Middle frontal gyrus (tissue), 1 donor: ENCODE measurements around the gene SLC25A39.
"Not testable (repeated sequence)": the region's sequence is repeated elsewhere in the genome, so short reads cannot be mapped to it uniquely, and the experiment has no call there.

Experiments used
- DNase-seq: peaks from one replicate; pipeline ENCODE4 v3.0.0-alpha.2; 2015; ENCODE audit warnings: low spot score; ENCODE audit errors: extremely low spot score

SLC25A39 gene

DNA sequence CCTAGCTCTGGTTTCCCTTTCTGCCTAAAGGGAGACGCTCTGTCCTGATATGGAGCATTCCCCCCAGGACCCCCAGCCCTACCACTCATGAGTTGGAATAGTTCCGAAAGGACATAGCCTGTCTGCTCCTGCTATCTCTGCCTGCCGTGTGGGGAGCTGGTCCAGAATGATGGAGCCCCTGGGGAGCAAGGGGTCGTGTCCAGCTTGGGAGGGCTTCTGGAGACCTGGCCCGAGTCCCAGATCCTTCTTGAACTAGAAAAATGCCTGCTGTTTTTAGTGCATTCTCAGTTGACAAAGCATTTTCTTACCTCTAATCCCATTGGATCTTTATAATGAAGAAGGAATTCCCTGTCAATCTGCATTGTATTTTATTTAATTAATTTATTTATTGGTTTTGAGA lies 11.3 kb upstream of the SLC25A39 start:
- no peak for DNase-seq

DNA sequence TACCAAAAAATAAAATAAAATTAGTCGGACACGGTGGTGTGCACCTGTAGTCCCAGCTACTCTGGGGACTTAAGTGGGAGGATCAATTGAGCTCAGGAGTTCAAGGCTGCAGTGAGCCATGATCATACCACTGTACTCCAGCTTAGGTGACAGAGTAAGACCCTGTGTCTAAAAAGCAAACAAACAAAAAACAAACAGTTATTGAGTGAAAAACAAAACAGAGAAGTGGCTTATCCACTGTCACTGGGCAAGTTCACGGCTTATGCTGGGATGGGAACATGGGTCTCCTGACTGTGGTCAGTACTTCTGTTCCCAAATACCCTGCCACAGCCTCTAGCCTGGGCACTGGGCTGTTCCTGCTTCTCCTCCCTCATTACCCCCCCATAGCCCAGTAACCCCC lies 10.9 kb upstream of the SLC25A39 start:
- no peak for DNase-seq

GRCh38 chr17:44334727-44335126 lies 10.1 kb upstream of the SLC25A39 start:
- no peak for DNase-seq

DNA sequence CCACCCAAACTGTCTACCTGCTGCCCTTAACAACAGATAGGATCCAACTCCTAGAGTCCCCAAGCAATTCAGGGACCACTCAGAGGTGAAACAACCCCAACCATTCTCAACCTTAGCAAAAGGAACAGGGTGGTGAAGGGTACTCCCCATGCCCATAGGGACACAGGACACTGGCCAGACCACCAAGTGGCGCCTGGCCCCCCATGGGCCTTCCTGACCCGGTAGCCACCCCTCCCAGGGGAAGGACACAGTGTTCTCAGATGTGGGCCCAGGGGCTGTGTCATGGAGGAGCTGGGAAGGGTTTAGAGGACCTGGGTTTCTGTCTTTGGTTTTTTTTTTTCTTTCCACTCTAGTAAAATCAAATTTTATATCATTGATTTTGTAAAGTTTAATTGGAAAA lies 9.7 kb upstream of the SLC25A39 start:
- no peak for DNase-seq

GRCh38 chr17:44333371-44333770 lies 8.7 kb upstream of the SLC25A39 start:
- DNase-seq: no peak

DNA sequence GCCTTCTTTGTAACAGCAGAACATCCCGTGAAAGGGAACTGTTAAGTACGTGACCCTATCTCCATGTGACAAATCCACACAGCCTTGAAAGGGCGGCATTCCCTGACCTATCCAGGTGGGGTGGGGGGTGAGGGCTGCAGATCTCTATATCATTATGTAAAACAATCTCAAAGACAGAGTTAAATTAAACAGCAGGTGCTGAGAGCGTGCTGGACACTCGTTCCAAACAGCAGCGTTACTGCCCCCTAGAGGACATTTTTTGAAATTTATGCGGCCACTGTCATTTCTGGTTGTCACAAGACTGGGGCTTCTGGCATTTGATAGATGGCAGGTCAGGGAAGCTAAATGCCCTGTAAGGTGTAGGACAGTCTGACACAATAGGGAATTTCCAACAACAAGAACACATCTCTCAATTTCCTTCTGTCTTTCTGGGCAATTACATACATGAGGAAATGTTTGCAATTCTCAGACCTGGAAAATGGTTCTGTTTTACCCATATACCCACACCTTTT lies 6.7 kb upstream of the SLC25A39 start:
- DNase-seq: peak; percentile 68

DNA sequence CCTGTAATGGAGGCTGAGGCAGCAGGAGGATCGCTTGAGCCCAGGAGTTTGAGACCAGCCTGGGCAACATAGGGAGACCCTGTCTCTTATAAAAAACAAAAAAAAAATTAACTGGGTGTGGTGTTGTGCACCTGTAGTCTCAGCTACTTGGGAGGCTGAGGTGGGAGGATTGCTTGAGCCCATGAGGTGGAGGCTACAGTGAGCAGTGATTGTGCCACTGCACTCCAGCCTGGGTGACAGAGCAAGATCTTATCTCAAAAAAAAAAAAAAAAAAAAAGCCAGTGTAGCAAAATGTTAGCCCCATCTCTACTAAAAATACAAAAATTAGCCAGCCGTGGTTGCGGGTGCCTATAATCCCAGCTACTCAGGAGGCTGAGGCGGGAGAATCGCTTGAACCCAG lies 5.6 kb upstream of the SLC25A39 start:
- not testable (repeated sequence) for DNase-seq

DNA sequence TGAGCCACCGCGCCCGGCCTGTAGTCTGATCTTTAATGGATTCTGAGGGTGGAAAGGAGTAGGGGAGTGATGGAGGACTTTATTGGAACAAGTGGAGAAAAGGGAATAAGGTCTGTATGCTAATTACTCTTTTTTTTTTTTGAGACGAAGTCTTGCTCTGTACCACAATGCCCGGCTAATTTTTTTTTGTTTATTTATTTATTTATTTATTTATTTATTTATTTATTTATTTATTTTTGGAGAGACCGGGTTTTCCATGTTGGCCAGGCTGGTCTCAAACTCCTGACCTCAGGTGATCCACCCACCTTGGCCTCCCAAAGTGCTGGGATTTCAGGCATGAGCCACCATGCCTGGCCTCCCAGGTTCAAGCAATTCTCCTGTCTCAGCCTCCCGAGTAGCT lies 4.9 kb upstream of the SLC25A39 start:
- not testable (repeated sequence) for DNase-seq

DNA sequence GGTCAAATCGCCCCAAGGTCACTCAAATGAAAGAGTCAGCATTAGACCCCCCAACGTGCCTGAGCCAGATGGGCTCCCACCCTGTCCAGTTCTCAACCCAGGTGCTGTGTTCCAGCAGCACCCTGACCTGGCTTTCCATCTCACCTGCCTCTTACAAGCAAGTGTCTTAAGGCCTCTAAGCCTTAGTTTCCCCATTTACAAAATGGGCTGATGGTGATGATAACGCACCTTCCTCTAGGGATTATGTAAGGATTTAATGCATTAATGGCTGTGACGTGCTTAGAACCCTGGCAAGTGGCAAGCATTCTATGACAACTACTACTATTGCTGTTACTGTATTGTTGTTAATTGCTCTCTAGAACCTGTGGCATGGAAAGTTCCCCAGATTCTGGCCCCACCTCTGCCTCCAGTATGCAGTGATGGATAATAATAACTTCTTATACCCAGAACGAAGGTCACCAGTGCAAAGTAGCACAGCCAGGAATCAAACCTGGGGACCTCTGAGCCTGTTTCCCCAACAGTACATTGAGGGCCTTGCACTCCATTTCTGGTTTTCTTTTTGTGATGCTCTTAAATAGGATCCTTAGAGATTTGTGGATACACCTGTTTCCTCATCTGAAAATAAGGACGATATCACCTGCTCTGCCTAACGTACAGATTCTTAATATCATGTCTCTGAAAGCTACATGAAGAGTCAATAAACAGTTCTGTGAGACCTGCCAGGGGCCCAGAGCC lies 3.3 kb upstream of the SLC25A39 start:
- no peak for DNase-seq

- peak; percentile 96 for DNase-seq
These were observed 2.3 kb upstream of the SLC25A39 start for GRCh38 chr17:44326861-44327444.

DNA sequence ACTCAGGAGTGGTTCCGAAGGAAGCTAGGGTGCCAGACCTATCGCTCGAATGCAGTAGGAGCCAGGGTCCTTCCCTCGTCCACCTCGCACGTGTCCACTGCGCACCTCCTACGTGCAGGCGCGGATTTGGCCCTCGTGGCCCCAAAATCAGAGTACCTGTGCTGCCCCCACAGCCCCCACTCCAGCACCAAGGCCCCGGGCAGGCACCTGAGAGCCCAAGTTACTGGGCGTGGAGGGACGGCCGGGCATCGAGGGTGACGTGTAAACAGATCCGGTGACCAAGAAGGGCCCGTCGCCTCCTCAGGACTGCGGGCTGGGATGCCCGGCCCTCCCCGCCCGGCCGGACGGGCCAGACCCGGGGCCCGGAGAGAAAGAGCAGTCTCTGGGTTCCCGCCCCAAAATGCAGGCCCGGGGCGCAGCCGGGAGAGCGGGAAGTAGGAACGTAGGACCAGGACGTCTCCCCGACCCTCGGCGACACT lies 492 bp downstream of the SLC25A39 start:
- no peak for DNase-seq

GRCh38 chr17:44323359-44324091 lies 1.1 kb downstream of the SLC25A39 start:
- DNase-seq: no peak

GRCh38 chr17:44322236-44322895 lies 2.3 kb downstream of the SLC25A39 start:
- no peak for DNase-seq

GRCh38 chr17:44321246-44322120 lies 3.1 kb downstream of the SLC25A39 start:
- DNase-seq: no peak

DNA sequence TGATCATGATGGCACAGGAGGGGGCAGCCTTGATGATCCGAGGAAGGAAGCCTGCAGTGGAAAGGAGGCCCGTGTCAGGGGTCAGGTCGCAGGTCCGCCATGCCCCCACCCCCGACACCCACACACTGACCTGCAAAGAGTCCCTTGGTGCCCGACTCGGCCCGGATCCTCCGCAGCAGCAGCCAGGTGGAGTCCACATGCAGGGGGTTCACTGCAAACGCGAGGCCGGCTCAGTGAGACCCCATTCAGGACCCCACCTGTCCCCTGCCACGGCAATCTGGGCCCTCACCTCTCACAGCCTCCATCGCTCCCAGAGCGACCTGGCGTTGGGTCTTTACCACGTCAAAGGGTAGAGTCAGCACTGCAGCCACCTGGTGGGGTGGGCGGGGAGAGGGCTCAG lies 4.6 kb downstream of the SLC25A39 start:
- no peak for DNase-seq

DNA sequence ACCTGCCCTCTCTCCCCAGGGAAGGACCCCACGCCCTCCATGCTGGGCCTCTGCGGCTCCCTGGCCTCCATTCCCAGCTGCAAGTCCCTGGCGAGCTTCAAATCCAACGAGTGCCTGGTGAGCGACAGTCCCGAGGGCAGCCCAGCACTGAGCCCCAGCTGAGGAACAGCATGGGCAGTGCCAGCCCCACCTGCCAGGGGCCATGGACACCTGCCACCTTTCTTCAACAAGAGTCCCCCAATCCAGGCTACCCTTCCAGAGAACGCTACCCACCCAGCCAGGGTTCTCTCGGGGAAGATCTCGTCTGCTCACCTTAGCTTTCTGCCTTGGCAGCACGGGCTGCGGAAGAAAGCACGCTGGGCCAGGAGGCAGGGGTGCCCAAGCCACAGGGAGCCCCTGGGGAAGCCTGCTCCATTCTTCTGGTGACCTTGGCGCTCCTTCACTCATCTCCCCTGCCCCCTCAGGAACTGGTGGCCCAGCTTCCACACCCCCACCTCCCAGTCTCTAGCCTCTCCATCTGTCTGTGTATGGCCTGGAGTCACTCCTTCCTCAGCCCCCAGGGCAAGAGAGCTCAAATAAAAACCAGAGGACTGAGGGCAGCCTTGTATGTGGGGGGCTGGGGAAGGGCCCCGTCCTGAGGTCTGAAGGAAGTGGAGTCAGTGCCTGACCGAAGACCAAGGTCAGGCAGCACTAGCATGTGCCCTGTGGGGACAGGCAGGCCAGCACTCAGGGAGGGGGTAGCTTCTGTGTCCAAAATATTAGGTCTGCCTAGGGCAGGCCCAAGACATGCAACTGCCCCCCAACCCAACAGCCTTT lies 6.3 kb downstream of the SLC25A39 start:
- no peak for DNase-seq

- DNase-seq: no peak
These were observed 7.1 kb downstream of the SLC25A39 start for GRCh38 chr17:44317545-44317944.

DNA sequence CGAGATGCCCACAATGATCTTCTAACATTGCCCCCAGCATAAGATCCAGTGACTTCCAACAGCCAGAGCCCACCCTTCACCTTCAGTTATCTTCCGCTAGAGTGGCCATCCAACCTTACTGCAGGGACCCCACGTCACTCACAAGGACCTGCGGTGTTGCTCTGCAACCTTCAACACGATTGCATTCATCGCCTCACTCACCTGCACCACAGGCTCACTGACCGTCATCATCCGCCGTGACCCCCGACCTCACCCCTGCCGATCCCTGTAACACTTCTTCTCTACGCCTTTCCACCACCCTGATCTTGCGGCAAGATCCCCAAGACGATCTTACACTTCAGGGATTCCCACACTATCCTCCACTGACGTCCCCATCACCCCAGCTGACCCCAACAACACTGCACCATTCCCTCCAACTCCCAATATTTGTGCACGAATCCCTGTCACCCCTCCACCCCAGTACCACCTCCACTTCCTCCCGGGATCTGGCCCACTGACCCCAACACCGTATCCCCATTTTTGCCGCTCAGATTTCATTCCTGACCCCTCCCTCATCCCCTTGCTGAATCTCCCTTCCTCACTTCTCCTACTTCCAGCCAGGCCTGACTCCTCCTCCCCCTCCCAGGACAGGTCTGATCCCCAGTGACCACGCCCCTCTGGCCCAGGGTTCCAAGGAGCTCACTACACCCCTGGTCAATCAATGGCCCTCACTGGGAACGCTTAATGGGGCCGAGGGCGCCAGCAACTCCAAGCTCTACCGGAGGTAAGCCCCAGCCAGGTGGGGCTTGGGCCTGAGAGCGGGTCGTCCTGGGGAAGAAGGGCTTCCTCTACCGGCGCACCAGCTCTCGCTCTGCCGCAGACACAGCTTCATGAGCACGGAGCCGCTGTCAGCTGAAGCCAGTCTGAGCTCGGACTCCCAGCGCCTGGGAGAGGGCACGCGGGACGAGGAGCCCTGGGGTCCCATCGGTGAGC lies 8.6 kb downstream of the SLC25A39 start:
- no peak for DNase-seq
